Ovary (tissue), 3 donors: ENCODE measurements around the gene DMAC2L.

Experiments used
- POLR2A ChIP-seq: fragments of 450-650 bp; IDR thresholded peaks from one replicate; pipeline ENCODE4 v1.6.1; 2017; ENCODE audit warnings: antibody characterized with exemption, mild to moderate bottlenecking, moderate library complexity
- TF ChIP-seq, protein P1 (sequence below), 3 donors: fragments of 450-650 bp in 2 of 3; fragments of 200-600 bp in 1 of 3; IDR thresholded peaks; one replicate each; pipeline versions ENCODE4 v1.5.1 to v1.8.0; 2016 to 2022; ENCODE audit warnings: antibody characterized with exemption in 3 of 3, mild to moderate bottlenecking in 1 of 3
- donor health status: DM: no; HTN: no; CAD: no.

GRCh38 chr14:50347521-50347920 is 35.4 kb downstream of the DMAC2L start:
- TF ChIP-seq, protein P1, sequence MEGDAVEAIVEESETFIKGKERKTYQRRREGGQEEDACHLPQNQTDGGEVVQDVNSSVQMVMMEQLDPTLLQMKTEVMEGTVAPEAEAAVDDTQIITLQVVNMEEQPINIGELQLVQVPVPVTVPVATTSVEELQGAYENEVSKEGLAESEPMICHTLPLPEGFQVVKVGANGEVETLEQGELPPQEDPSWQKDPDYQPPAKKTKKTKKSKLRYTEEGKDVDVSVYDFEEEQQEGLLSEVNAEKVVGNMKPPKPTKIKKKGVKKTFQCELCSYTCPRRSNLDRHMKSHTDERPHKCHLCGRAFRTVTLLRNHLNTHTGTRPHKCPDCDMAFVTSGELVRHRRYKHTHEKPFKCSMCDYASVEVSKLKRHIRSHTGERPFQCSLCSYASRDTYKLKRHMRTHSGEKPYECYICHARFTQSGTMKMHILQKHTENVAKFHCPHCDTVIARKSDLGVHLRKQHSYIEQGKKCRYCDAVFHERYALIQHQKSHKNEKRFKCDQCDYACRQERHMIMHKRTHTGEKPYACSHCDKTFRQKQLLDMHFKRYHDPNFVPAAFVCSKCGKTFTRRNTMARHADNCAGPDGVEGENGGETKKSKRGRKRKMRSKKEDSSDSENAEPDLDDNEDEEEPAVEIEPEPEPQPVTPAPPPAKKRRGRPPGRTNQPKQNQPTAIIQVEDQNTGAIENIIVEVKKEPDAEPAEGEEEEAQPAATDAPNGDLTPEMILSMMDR (IDR thresholded peaks at IDR 0.05): no peak
- TF ChIP-seq POLR2A: no peak
